Measurements from ENCODE around the gene PIP4P1. TPM values are rescaled to one million over a fixed set of nuclear protein-coding genes. Genes with fewer than 3 reads are reported as not detected.

PIP4P1 gene
- total RNA-seq, 1 donor from 2014 or later: 17.6 TPM

Small RNAs within 50 kb of the gene (small RNA-seq; reads per million reads assigned to genes)
- 0.12 reads per million for gene RNA5SP382 (ENCODE audit: low replicate concordance)

Other genes starting within 250 kb of the PIP4P1 start
- gene OR11H6, start 237.7 kb downstream of the PIP4P1 start, total RNA-seq: not detected
- not detected for gene OR11H7, start 232.5 kb downstream of the PIP4P1 start, total RNA-seq
- gene OR11H4, start 222.1 kb downstream of the PIP4P1 start, total RNA-seq: not detected
- gene TTC5, start 155.5 kb downstream of the PIP4P1 start, total RNA-seq: 17.7 TPM
- gene CCNB1IP1, start 128.2 kb downstream of the PIP4P1 start, total RNA-seq: 59.9 TPM
- gene PARP2, start 117.8 kb downstream of the PIP4P1 start, total RNA-seq: 17.0 TPM
- gene TEP1, start 47.9 kb downstream of the PIP4P1 start, total RNA-seq: 14.7 TPM
- gene KLHL33, start 25.3 kb downstream of the PIP4P1 start, total RNA-seq: 0.30 TPM
- 33.6 TPM for gene OSGEP, start 6.6 kb downstream of the PIP4P1 start, total RNA-seq
- gene APEX1, start 6.2 kb downstream of the PIP4P1 start, total RNA-seq: 60.7 TPM
- gene PNP, start 8.0 kb upstream of the PIP4P1 start, total RNA-seq: 24.4 TPM
- not detected for gene RNASE10, start 44.1 kb upstream of the PIP4P1 start, total RNA-seq
- gene RNASE9, start 99.6 kb upstream of the PIP4P1 start, total RNA-seq: not detected
- gene RNASE11, start 126.6 kb upstream of the PIP4P1 start, total RNA-seq: not detected
- gene RNASE12, start 129.9 kb upstream of the PIP4P1 start, total RNA-seq: not detected
- gene OR6S1, start 180.3 kb upstream of the PIP4P1 start, total RNA-seq: not detected
- gene RNASE4, start 223.1 kb upstream of the PIP4P1 start, total RNA-seq: 31.1 TPM
- 9.6 TPM for gene ANG, start 227.3 kb upstream of the PIP4P1 start, total RNA-seq